ENCODE results near the gene FBXO5.
"Not testable (repeated sequence)": the region's sequence is repeated elsewhere in the genome, so short reads cannot be mapped to it uniquely, and the experiment has no call there.

FBXO5 gene

GRCh38 chr6:152986978-152987377 is 4.1 kb upstream of the FBXO5 start:
- DNase-seq, result no peak

- DNase-seq, result not testable (repeated sequence)
These were observed 2.5 kb upstream of the FBXO5 start for GRCh38 chr6:152985300-152985699.

GRCh38 chr6:152984513-152984872 is 1.7 kb upstream of the FBXO5 start:
- DNase-seq, result no peak

GRCh38 chr6:152983637-152984512 is 1.0 kb upstream of the FBXO5 start:
- peak; percentile 87 for DNase-seq

- DNase-seq, result no peak
These were observed 595 bp downstream of the FBXO5 start for GRCh38 chr6:152981989-152982903.

GRCh38 chr6:152981219-152981618 is 1.6 kb downstream of the FBXO5 start:
- no peak for DNase-seq

- no peak for DNase-seq
These were observed 2.2 kb downstream of the FBXO5 start for GRCh38 chr6:152980656-152981055.

GRCh38 chr6:152979116-152979515 is 3.7 kb downstream of the FBXO5 start:
- no peak for DNase-seq

GRCh38 chr6:152978058-152978457 is 4.8 kb downstream of the FBXO5 start:
- DNase-seq, result no peak

- DNase-seq, result no peak
These were observed 5.3 kb downstream of the FBXO5 start for GRCh38 chr6:152977556-152977955.

- DNase-seq, result no peak
These were observed 6.1 kb downstream of the FBXO5 start for GRCh38 chr6:152976749-152977148.

GRCh38 chr6:152975204-152975915 is 7.5 kb downstream of the FBXO5 start:
- no peak for DNase-seq

GRCh38 chr6:152973916-152974315 is 8.9 kb downstream of the FBXO5 start:
- DNase-seq, result no peak

GRCh38 chr6:152969688-152970418 is 13.0 kb downstream of the FBXO5 start:
- no peak for DNase-seq

- DNase-seq, result not testable (repeated sequence)
These were observed 16.5 kb downstream of the FBXO5 start for GRCh38 chr6:152966168-152966894.

- DNase-seq, result no peak
These were observed 23.5 kb downstream of the FBXO5 start for GRCh38 chr6:152959333-152959732.

- no peak for DNase-seq
These were observed 25.0 kb downstream of the FBXO5 start for GRCh38 chr6:152957796-152958195.

GRCh38 chr6:152954443-152954842 is 28.4 kb downstream of the FBXO5 start:
- no peak for DNase-seq

- DNase-seq, result no peak
These were observed 29.9 kb downstream of the FBXO5 start for GRCh38 chr6:152952866-152953509.

- no peak for DNase-seq
These were observed 30.8 kb downstream of the FBXO5 start for GRCh38 chr6:152952045-152952444.

GRCh38 chr6:152950240-152950639 is 32.6 kb downstream of the FBXO5 start:
- DNase-seq, result no peak

All from activated T-cell treated with anti-CD3 and anti-CD28 coated beads for 4 hours (primary cell).